SJCRH30 (cell line): Measurements from ENCODE around the gene IFT43. TPM values are rescaled to one million over a fixed set of nuclear protein-coding genes. Genes with fewer than 3 reads are reported as not detected.

Source experiments
- DNase-seq, 2 experiments: peaks; one replicate each; pipeline ENCODE4 v3.0.0-alpha.2; 2015 to 2020
- H3K27ac ChIP-seq: fragments of 250-450 bp; sonication (Bioruptor Pico); 2 replicates; pipeline ENCODE4 v1.5.1; 2020; ENCODE audit warnings: mild to moderate bottlenecking, moderate library complexity
- H3K27me3 ChIP-seq: fragments of 250-450 bp; sonication (Bioruptor Pico); 2 replicates; pipeline ENCODE4 v1.5.1; 2020; ENCODE audit warnings: mild to moderate bottlenecking, moderate library complexity
- H3K36me3 ChIP-seq: fragments of 250-450 bp; sonication (Bioruptor Pico); 2 replicates; pipeline ENCODE4 v1.5.1; 2020; ENCODE audit warnings: mild to moderate bottlenecking, moderate library complexity
- H3K4me1 ChIP-seq: fragments of 250-450 bp; sonication (Bioruptor Pico); 2 replicates; pipeline ENCODE4 v1.5.1; 2020; ENCODE audit warnings: mild to moderate bottlenecking, moderate library complexity
- H3K4me3 ChIP-seq: fragments of 250-450 bp; sonication (Bioruptor Pico); 2 replicates; pipeline ENCODE4 v1.5.1; 2020; ENCODE audit warnings: mild to moderate bottlenecking, moderate library complexity
- H3K9me3 ChIP-seq: fragments of 250-450 bp; sonication (Bioruptor Pico); replicated peaks from 2 replicates; pipeline ENCODE4 v1.5.1; 2020; ENCODE audit warnings: mild to moderate bottlenecking, moderate library complexity
- total RNA-seq: library from RNA; depleted of rRNA; stranded (reverse); fragments of >200 nt; shearing (Covaris generic); gene quantifications from 2 replicates; pipeline ENCODE4 v1.2.3, GENCODE V29; 2014

Gene IFT43
- total RNA-seq, 1 experiment from 2014 or later, result 14.4 TPM

DNA sequence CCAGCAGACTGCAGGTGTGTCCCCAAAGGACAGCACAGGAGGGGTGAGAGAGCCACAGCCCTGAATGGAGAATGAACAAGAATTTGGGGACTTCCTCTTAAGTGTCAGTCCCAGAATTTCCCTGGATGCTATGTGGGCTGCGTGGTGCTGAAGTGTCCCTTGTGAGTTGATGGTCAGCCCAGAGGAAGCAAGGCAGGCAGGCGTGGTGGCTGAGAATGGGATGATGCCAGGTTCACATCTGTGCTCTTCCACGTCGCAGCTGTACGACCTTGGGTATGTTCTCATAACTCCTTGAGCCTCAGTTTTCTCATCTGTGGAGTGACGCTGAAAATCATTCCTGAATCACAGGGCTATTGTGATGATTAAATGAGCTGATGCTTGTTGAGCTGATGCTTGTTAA, 104.0 kb downstream of the IFT43 start:
- H3K27ac ChIP-seq, result no peak overlapping the region
- DNase-seq, result no peak
- no peaks in the 10 kb centered on the region for H3K27me3 ChIP-seq
- no peak overlapping the region for H3K4me3 ChIP-seq
- no peaks in the 10 kb centered on the region for H3K9me3 ChIP-seq
- no peaks in the 10 kb centered on the region for H3K36me3 ChIP-seq
- peaks cover 7% of the 10 kb centered on the region; the same call in 1 of the 2 replicates for H3K4me1 ChIP-seq

DNA sequence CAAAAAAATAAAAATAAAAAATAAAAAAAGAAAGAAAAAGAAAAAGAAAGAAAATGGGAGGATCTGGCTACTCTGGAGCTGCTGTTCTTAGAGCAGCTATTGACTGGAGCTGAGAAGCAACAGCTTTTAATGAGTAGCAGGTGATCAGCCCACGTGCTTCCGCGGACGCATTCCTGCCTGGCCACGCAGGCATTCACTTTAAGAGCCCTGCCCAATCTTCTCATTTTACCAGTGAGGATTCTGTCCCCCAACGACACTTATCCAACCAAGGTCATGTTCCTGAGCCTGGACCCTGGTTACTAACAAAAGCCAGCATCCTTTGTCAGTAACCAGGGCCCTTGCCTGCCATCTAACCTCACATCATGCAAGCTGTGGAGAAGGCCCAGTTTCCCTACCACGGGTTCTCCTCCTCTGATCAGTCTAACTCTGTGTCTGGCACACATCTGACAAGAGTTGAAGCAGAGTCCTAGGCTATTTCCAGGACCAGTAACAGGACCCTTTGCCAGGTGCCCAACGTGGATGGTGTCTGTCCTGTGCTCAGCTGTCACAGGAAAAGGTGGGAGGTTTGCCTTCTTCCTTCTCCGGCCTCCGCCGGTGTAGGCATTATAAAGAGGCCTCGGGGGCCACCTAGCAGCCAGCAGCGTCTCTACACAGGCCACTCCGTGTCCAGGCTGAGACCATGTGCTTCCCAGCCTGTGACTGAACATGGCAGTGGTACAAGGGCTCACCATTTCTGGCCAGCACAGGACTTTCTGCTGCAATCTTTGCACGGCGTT, 105.2 kb downstream of the IFT43 start:
- Histone ChIP-seq H3K4me1 (peaks cover 7% of the 10 kb centered on the region; the same call in 1 of the 2 replicates), H3K36me3 (no peaks in the 10 kb centered on the region), H3K4me3 (no peak overlapping the region), H3K27ac (no peak overlapping the region), H3K9me3 (no peaks in the 10 kb centered on the region), H3K27me3 (no peaks in the 10 kb centered on the region)
- DNase-seq, result peak; percentile 9 to 32

DNA sequence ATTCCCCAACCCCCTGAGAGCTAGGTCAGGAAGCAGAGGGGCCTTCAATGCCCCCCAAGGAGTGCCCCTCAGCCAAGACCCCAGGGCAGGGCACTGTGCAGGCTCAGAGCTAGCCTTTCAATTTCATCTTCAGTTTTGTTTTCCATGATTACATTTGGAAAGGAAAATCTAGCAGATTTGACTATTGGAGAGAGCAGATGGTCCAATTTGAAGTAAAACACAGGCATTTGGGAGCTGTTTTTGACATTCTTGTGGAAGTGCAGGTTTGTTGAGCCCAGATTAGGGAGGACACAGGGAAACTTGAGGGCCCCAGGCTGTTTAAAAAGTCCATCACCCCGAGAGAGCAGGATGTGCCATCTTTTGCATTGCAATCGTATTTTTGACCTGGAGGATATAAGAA, 107.5 kb downstream of the IFT43 start:
- DNase-seq, result no peak
- H3K4me3 ChIP-seq, result no peak overlapping the region
- peaks cover 7% of the 10 kb centered on the region; the same call in 1 of the 2 replicates for H3K4me1 ChIP-seq
- H3K36me3 ChIP-seq, result no peaks in the 10 kb centered on the region
- H3K27me3 ChIP-seq, result no peaks in the 10 kb centered on the region
- H3K27ac ChIP-seq, result no peak overlapping the region
- no peaks in the 10 kb centered on the region for H3K9me3 ChIP-seq

GRCh38 chr14:76096257-76096656, 110.7 kb downstream of the IFT43 start:
- Histone ChIP-seq H3K4me1 (no peaks in the 10 kb centered on the region), H3K27me3 (no peaks in the 10 kb centered on the region), H3K4me3 (no peak overlapping the region), H3K9me3 (no peaks in the 10 kb centered on the region), H3K27ac (no peak overlapping the region), H3K36me3 (no peaks in the 10 kb centered on the region)
- no peak for DNase-seq

- no peak overlapping the region for H3K4me3 ChIP-seq
- no peak overlapping the region for H3K27ac ChIP-seq
- no peaks in the 10 kb centered on the region for H3K36me3 ChIP-seq
- no peaks in the 10 kb centered on the region for H3K4me1 ChIP-seq
- DNase-seq, result no peak
- no peaks in the 10 kb centered on the region for H3K27me3 ChIP-seq
- no peaks in the 10 kb centered on the region for H3K9me3 ChIP-seq
Observed at GRCh38 chr14:76097547-76097946, 112.0 kb downstream of the IFT43 start.

GRCh38 chr14:76098047-76098446, 112.5 kb downstream of the IFT43 start:
- DNase-seq, result no peak
- Histone ChIP-seq H3K27ac (no peak overlapping the region), H3K36me3 (no peaks in the 10 kb centered on the region), H3K27me3 (no peaks in the 10 kb centered on the region), H3K4me1 (no peaks in the 10 kb centered on the region), H3K9me3 (no peaks in the 10 kb centered on the region), H3K4me3 (no peak overlapping the region)

GRCh38 chr14:76098916-76099675, 113.5 kb downstream of the IFT43 start:
- H3K9me3 ChIP-seq, result no peaks in the 10 kb centered on the region
- no peaks in the 10 kb centered on the region for H3K4me1 ChIP-seq
- no peak overlapping the region for H3K27ac ChIP-seq
- no peaks in the 10 kb centered on the region for H3K27me3 ChIP-seq
- H3K4me3 ChIP-seq, result no peak overlapping the region
- DNase-seq, result no peak
- no peaks in the 10 kb centered on the region for H3K36me3 ChIP-seq

- H3K27ac ChIP-seq, result no peak overlapping the region
- H3K4me1 ChIP-seq, result no peaks in the 10 kb centered on the region
- no peak overlapping the region for H3K4me3 ChIP-seq
- no peak for DNase-seq
- no peaks in the 10 kb centered on the region for H3K27me3 ChIP-seq
- no peaks in the 10 kb centered on the region for H3K9me3 ChIP-seq
- H3K36me3 ChIP-seq, result no peaks in the 10 kb centered on the region
Observed at GRCh38 chr14:76100236-76100635, 114.7 kb downstream of the IFT43 start.

DNA sequence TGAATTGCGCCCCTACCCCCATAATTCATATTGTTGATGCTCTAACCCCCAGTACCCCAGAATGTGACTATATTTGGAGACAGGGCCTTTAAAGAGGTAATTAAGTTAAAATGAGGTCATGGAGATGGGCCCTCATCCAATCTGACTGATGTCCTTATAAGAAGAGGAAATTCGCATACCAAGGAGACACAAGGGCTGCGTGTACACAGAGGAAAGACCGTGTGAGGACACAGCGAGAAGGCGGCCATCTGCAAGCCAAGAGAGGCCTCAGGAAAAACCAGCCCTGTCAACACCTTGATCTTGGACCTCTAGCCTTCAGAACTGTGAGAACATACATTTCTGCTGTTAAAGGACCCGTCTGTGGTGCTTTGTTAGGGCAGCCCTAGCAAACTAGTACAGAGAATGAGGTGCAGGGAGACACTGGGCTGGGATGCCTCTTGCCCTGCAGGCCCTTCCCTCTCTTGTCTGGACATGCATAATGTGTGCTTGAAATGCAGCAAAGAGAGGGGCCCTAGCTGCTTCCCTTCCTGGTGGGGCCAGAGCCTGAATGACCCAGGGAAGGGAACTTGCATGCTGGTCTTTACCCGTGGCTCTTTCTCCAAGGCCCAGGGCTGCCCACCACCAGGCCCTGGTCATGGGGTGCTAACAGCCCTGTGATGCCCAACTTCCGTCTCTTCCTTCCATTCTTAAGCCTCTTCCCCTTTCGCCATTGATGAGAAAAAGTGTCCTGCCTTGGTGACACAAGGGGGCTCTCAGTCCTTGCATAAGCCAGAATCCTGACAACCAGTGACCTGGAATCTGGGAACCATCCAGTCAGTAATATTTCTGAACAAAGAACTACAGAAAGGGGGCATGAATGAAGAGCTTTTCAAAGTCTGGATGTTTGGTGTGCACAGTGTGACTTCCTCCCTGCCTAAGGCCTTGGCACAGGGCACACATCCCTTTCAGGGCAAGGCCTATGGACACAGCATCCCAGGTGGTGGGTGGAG, 116.1 kb downstream of the IFT43 start:
- DNase-seq, result no peak
- Histone ChIP-seq H3K27me3 (no peaks in the 10 kb centered on the region), H3K36me3 (no peaks in the 10 kb centered on the region), H3K4me3 (no peak overlapping the region), H3K27ac (no peak overlapping the region), H3K9me3 (no peaks in the 10 kb centered on the region), H3K4me1 (no peaks in the 10 kb centered on the region)

- no peak overlapping the region for H3K27ac ChIP-seq
- H3K36me3 ChIP-seq, result no peaks in the 10 kb centered on the region
- DNase-seq, result no peak
- no peaks in the 10 kb centered on the region for H3K9me3 ChIP-seq
- H3K4me3 ChIP-seq, result no peak overlapping the region
- H3K4me1 ChIP-seq, result no peaks in the 10 kb centered on the region
- H3K27me3 ChIP-seq, result no peaks in the 10 kb centered on the region
Observed at GRCh38 chr14:76104802-76105355, 119.3 kb downstream of the IFT43 start.

DNA sequence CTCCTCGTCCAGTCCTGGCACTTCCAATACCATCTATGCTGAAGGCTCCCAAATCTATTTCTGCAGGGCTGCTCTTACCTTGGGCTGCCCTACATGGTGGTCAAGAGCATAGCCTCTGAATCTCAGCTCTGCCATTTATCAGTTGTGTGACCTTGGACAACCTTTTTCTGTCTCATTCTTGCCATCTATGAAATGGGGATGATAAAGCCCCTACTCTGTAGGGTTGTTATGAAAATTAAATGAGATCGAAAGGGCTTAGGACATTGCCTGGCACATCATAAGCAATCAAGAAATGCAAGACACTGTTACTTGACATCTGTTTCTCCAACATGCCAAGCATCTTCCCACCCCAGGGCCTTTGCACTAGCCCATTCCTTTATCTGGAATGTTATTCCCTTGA, 120.6 kb downstream of the IFT43 start:
- H3K4me1 ChIP-seq, result no peaks in the 10 kb centered on the region
- H3K9me3 ChIP-seq, result no peaks in the 10 kb centered on the region
- H3K27me3 ChIP-seq, result no peaks in the 10 kb centered on the region
- H3K27ac ChIP-seq, result no peak overlapping the region
- DNase-seq, result no peak
- H3K4me3 ChIP-seq, result no peak overlapping the region
- no peaks in the 10 kb centered on the region for H3K36me3 ChIP-seq

DNA sequence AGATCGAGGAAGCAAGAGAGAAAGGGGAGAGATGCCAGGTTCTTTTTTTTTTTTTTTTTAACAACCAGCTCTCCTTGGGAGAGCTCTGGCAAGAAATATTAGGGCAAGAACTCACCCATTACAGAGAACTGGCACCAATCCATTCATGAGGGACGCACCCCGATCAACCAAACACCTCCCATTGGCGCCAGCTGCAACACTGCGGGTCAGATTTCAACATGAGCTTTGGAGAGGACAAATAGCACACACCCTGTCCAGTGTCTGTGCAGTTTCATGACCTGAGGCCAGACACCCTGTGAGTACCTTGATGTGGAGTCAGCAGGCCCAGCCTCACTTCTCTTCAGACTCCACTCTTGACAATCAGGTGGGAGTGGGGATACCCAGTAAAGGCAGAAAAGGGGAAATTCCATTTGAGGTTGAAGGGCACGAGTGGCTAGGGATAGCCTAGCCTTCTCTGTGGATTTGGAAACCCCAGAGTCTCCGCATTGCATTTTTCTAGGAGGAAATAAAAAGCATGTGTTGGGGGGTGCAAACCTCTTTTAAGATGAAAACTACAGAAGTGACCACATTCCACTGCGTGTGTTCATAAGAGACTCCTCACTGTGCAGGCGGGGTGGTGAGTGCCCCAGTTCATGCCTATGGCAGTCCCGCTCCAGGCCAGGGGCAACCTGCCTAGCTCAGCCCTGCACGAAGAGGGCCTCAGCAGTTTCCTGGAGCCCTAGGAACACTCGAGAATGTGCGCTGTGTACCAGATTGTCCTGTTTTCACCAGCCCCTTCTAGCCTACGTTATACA, 123.7 kb downstream of the IFT43 start:
- Histone ChIP-seq H3K36me3 (no peaks in the 10 kb centered on the region), H3K4me1 (no peaks in the 10 kb centered on the region), H3K27me3 (no peaks in the 10 kb centered on the region), H3K4me3 (no peak overlapping the region), H3K9me3 (no peaks in the 10 kb centered on the region), H3K27ac (no peak overlapping the region)
- DNase-seq, result peak; percentile 9 to 43

DNA sequence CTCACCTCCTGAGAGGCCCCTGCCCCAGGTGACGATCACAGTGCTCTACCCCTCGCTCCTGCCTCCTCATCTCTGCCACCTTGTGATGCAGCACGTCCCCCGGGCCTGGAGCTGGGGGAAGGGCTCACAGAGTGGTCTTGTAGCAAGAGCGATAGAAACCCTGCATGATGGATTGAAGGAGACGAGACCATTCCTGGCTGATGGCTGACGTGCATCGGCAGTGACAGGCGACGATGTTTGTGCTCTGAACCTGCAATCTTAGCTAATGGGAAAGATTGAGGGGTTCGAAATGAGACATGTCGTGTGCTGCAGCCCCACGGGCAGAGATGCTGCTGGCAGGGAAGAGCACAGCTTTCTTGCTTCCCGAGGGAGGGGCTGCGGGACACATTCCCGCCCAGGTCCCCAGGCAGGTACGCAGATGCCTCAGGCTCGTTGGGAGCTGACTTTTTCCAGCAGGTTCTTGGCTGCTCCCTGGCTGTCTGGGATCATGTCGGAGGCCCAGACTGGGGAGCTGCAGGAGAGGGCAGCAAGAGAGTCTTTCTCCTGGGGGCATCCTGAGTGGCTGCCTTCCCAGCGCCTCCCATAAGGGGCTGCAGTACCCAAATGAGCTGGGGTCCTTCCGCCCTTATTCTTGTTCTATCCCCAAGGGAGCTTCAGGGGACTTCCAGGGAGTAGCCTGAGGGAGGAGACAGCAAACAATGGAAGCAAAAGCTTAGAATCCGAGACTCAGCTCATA, 127.5 kb downstream of the IFT43 start:
- H3K9me3 ChIP-seq, result no peaks in the 10 kb centered on the region
- no peak overlapping the region for H3K27ac ChIP-seq
- H3K4me3 ChIP-seq, result no peak overlapping the region
- DNase-seq, result no peak
- H3K36me3 ChIP-seq, result no peaks in the 10 kb centered on the region
- H3K27me3 ChIP-seq, result no peaks in the 10 kb centered on the region
- no peaks in the 10 kb centered on the region for H3K4me1 ChIP-seq
